Embryonic facial prominence (tissue), 1 donor: Measurements from ENCODE around the gene ZC3H12A.

Source experiments
- DNase-seq: peaks from one replicate; pipeline ENCODE4 v3.0.0-alpha.2; 2016; ENCODE audit errors: extremely low spot score

ZC3H12A gene

DNA sequence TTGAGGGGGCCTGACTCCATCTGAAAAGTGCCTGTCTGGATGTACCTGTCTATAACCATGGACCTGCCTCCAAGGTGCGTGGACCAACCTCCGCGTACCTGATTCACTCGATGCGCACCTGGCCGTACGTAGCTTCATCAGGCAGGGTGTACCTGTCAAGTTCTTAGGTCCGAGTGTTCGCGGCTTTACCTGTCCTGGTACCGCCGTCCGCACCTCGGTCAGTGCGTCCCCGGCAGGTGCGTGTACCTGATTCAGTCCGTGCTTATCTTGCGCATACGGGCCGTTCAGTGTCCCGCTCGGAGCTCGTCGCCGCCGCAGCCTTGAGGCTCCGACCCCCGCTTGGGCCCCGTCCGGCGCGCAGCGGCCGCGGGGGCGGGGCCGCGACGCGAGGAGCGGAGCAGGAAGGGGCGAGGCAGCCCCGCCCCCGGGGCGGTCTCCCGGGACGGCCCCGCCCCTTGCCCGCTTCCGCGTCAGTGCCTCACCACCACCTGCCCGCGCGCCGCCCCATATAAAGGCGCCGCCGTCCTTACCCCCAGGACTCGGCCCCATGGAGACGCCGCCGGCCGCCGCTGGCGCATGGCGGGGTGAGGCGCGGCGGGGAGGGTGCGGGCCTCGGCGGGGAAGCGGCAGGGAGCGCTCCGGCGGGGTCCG is at the start of gene ZC3H12A:
TSS of gene ZC3H12A (plus strand) at position 535 of the 651 bp plus-strand sequence. CDS start 917 bp downstream, outside the sequence.
- DNase-seq: peak; percentile 33

DNA sequence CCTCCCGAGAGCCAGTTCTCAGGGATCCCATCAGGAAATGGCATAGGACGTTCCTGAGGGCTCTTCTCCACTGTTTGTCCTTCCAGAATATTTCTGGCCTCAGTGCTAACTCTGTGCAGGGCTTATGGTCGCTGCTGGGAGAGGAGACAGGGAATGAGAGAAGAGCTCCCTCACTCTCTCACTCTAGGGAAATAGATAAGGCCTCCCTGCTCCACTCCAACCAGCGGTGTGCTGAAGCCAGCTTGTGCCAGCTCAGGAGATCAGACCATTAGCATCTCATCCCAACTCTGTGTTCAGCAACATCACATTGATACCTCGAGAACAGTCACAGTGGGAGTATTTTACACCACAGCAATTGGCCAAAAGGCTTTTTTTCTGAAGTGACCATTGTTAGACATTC is 49.2 kb upstream of the ZC3H12A start:
- no peak for DNase-seq

DNA sequence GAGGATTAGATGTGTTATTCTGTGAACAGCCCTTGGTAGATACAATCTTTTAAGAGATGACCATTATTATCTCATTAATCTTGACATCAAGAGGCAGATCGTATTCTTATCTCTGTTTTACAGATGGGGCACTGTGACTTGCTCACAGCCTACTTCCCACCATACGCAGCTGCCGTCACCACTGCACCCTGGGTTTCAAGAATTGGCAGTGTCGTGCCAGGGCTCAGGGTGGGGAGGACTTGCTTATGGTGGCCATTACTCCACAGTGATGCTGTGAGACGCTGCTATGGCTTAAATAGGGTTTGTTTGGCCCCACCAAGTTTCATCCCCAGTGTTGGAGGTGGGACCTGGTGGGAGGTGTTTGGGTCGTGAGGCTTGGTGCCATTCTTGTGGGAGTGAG is 45.4 kb upstream of the ZC3H12A start:
- DNase-seq: no peak

DNA sequence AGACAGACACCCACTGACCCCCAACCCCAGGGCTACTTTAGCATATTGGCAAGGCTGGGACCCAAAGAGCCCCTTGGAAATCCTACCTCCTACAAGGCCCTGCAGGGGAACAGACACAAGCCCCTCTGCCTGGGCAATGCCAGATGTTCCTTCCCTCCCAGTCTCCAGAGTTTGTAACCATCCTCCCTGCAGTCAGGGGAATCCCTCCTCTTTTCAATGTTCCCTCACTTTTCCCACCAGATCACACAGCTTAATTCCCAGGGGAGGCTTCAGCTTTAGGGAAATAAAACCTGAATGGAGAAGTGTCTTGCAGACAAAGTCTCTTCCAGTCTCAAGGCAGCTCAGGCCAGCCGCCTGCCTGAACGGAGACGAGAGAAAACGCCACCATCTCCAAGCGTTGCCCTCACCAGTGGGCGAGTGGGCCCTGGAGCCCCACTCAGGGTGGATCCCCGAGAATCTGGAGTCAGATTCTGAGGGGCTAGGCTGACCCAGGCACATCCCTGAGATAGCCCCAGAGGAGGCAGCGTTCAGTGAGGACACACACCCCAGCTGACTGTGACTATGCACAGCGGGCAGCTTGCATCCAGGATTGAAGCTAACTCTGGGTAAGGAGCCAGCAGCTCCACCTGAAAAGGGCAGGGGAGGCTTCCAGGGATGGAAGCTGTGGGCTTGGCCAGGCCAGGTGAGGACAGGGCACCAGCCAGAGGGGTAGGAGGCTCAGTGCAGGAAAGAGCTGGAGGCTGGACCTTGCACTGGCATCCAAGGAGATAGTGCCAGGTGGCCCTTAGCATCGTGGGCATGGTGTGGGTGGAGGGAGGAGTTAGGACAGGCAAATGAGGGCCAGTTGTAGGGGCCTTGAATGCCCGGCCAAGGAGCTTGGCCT is 44.0 kb upstream of the ZC3H12A start:
- no peak for DNase-seq

DNA sequence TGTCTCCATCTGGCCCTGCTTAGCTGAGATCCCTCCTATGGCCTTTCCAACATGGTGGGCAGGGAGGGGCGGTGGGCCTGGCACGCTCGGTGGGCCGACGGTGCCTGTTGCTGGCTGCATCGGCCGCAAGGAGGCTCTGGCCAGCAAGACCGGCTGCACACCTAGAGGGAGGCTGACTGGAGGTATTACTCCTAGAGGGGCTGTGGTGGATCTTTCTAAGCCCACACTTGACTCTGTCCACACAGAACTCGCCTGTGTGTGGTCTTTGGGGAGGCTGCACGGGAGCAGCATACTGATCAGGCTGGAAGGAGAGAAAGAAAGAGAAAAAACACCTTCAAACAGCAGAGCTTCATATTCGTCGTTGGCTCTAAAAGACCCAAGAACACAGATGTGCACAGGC is 41.7 kb upstream of the ZC3H12A start:
- no peak for DNase-seq

DNA sequence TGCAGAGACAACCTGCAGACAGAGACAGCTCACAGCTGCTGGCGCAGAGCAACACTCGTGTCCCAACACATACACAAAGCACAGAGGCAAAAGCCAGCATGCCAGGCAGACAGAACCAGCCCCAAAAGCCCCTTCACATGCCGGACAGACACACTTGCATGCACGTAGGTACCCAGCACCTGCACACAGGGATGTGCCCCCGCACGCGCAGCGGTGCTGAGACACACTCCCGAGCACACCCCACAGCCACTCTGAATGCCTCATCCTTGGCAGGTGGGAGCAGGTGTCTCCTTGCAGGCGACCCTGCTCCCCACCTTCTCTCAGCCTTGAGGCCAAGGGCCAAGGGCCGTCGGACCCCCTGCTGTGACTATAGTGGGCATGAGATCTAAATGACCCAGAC is 41.2 kb upstream of the ZC3H12A start:
- no peak for DNase-seq

DNA sequence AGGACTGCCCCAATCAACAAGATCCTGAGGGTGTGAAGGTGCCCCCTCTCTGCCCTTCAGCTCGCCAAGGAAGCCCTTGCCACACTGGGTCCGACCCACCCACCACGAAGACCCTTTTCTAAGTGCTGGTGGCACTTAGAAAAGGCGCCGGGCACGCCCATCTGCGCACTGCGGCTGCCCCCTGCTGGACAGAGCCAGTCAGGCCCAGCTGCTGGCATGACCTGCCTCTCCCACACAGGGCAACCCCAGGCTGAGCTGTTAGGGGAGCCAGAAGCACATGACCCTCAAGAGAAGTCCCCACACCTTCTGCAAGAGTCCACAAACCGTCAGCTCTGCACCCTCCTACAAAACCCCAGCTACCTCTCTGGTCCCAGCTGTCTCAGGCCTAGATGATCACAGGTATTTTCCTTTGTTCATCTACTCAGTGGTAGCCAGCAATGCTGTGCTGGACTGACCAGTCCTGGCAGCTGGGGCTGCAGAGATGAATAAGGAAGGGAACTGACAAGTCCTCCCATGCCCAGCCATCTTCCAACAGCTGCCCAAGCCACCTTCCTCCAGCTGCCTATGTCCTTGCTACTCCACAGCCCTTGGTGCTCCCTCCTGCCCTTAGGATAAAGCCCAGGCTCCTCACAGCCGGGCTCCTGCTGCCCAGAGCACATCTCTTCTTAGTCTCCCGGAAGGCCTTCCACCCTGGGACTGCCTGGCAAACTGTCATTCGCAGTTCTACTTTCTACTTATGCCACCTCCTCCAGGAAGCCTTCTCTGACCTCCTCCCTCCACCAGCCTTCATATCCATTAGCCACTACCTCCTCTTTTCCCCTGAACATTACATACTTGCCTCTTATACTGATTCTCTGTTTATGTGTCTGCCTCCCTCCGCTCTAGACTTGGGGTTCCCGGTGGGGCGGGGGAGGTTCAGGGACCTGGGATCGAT is 39.8 kb upstream of the ZC3H12A start:
- no peak for DNase-seq

DNA sequence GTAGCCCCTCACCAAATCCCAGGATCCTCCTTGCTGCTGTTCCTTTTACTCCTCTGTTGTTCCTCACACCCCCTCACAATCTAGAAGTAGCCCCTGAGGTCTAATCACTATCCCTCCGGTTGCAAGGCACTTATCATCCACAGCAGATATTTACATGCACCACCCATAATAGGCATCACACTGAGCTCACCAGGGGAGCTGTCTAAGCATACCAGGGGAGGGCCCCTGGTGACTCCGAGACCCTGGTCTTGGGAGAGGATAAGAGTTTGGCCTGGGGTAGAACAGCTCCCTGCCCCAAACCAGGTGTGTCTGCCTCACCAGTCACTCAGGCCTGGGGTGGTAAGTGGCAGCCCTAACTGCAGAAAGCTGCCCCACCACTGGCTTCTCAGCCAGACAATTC is 37.3 kb upstream of the ZC3H12A start:
- no peak for DNase-seq

DNA sequence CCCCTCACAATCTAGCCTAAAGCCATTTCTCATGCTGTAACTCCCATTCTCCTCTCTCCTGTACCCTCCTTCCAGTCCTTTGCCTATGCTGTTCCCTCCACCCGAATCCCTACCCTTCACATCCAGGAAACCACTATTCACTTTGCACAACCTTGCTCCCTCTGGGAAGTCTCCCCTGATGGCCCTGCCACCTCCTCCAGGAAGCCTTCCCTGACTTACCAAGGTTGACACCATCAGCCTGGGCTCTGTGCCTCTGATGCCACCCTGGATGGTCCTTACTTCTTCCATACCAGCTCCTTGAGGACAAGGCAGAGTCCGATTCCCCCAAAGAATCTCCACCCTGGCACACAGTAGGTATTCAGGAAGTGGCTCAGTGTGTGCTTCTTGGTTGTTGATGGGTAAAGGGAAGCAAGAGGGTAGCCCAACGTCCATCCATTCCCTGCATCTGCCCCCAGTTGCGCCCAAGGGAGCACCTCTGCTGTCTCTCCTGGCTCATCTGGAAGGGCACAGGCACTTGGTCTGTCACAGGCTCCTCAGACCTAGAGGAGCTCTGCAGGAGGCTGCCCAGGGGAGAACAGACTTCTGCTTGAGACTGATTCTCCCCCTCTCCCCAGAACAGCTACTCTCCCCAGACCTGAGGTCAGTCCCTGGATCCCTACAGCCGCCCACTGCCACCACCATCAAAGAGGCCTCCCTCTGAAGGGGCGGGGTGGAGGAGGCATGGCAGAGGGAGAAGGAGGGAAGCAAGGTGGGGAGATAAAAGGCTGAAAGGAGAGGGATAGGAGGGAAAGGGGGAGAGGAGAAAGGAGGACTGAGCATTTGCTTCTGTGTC is 36.1 kb upstream of the ZC3H12A start:
- no peak for DNase-seq

DNA sequence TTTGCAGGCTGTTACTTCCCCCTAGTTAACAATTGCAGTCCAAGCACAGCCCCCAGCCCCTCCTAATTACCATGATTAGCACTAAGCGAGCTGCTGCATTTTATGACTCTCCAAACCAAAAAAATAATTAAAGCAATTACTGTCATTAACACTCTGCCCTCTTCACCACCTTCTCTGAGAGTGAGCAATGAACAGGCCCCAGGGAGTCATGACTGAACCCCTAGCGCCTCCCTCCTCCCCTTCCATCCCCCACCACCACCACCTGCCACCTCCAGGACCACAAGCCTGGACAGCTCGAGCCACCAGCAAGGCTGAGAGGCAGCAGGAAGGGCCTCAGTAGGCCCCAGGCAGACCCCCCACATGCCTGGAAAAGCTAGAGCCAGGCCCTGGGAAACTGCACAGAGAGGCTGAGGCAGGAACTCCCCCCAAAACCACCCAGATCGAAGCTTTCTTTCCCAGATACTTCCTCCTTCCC is 35.5 kb upstream of the ZC3H12A start:
- no peak for DNase-seq

DNA sequence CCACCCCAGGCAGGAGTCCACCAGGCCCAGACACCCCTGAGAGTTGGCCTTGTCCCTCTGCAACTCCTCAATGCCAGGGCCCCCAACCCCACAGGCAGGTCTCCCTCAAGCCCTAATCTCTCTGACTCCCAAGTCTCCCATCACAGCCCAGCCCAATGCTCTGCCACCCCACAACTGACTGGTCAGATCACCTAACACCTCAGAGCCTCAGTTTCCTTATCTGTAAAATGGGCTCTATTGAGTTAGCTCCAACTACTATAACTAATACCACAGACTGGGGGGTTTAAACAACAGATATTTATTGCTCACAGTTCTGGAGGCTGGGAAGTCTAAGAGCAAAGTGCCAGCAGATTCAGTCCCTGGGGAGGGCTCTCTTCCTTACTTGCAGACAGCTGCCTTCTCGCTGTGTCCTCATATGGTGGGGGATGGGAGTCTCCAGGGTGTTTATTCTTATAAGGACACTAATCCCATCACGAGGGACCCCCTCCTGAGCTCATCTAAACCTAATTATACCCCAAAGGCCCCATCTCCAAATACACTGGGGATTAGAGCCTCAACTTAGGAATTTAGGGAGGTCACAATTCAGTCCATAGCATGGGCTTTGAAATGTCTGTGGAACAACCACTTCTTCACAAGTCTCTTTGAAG is 34.9 kb upstream of the ZC3H12A start:
- DNase-seq: no peak

DNA sequence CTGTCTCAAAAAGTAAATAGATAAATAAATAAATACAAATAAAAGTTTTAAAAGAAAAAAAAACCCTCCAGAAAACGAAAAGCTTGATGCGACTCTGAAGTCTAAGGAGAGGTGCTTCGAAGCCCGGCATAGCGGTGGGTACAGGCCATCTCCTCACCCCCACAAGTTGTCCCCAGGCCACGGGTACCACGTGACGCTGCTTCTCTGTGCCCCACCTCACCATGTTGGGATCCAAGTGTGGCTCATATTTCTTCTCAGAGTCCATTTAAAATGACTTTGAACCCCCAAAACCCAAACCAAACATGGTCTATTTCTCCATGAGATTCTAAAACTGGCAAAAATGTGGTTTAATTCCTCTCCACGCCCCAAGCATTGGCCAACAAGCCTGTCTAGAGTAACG is 32.9 kb upstream of the ZC3H12A start:
- DNase-seq: no peak

DNA sequence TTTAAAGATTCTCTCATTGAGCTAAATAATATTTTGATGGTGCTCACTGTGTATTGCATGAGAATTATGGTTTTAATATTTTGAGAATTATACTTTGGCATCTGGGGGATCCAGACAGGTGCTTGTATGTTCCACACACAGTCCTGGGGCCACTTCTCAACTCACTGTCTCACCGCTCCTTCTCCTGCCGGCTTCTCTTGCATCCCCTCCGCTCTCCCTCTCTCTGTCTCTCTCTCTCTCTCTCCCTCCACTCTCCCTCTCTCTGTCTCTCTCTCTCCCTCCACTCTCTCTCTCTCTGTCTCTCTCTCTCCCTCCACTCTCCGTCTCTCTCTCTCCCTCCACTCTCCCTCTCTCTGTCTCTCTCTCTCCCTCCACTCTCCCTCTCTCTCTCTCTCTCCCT is 32.2 kb upstream of the ZC3H12A start:
- no peak for DNase-seq

DNA sequence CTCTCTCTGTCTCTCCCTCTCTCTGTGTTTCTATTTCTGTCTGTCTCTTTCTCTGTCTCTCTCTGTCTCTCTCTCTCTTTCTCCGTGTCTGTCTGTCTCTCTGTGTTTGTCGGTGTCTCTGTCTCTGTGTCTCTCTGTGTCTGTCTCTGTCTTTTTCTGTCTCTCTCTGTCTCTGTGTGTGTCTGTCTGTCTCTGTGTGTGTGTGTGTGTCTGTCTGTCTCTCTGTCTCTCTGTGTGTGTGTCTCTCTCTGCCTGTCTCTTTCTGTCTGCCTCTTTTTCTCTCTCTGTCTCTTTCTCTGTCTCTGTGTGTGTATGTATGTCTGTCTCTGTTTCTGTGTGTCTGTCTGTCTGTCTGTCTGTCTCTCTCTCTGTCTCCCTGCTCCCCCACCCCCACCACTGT is 31.7 kb upstream of the ZC3H12A start:
- no peak for DNase-seq

DNA sequence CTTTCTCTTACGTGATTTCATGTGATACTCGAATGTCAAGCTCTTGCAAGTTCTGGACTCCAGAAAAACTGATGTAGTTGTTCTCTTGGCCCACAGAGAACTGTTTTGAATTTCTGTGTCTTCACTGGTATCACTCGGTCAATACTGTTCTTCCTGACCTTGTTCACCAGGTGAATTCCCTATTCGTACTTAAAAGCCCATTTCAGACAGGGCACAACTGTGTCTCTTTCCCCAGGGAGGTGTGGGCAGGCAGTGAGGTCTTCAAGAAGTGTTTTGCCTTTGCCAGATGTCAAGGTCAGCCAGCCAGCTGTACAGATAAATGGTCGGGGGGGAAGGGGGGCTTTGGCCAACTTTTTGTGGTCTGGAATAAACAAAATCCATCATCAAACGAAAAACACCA is 27.5 kb upstream of the ZC3H12A start:
- DNase-seq: no peak

DNA sequence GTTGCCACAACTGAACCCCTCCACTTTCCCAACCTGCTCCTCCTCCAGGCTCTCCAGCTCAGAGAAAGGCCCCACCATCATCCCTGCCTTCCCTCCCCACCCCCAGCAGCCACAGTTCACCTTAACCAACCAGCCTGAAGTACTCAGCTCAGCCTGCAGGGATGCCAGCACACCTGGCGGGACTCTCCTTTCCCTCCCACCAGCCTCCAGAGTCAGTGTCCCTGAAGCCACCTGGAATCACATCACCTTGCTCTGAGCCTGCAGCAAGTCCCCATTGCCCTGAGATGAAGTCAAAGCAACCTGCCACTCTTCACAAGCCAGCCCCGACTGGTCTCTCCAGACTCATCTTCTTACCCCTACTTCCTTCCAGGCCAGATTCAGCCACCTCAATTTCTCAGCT is 26.2 kb upstream of the ZC3H12A start:
- DNase-seq: no peak

DNA sequence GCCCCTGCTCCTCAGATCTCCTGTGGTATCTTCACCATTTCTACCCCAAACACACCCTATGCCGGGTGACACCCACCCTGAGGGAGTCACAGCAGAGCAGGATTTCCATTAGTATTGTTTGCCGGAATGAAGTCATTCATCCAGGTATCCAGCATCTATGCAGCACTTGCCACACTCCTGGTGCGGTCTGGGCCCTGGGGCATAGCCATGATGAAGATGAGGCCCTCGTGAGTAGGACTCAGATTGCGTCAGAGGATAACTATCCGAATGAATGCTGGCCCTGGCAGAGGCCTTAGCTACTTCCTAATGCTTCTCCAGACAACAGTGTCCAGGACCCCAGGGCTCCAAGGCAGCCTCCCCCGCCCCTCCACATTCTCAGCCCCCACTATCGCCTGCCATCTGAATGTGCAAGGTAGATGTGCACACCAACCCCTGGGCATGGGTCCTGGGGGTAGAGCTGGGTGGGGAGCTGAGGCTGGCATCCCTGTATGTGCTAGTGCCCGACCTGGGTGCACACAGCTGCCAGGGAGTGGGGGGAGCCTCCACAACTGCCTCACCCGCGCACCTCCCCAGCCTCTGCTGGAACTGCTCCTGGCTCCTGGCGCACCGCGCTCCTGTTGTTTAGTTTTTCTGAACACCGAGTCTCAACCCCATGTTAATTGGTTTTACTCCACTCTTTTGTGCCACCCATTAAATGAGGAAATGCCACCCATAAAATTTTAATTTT is 25.5 kb upstream of the ZC3H12A start:
- DNase-seq: no peak

DNA sequence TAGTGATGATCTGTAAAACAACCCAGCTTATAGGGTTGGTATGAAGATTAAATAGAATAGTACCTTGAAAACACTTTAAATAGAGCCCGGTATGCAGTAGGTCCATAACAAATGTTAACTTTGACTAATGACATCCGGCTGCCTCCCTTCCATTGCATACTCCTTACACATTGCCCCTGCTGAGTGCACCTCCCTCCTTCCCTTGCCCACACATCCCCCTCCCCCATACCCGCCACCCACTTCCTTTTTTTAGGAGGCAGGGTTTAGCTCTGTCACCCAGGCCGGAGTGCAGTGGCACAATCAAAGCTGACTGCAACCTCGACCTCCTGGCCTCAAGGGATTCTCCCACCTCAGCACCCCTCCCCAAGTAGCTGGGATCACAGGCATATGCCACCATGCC is 24.4 kb upstream of the ZC3H12A start:
- no peak for DNase-seq

DNA sequence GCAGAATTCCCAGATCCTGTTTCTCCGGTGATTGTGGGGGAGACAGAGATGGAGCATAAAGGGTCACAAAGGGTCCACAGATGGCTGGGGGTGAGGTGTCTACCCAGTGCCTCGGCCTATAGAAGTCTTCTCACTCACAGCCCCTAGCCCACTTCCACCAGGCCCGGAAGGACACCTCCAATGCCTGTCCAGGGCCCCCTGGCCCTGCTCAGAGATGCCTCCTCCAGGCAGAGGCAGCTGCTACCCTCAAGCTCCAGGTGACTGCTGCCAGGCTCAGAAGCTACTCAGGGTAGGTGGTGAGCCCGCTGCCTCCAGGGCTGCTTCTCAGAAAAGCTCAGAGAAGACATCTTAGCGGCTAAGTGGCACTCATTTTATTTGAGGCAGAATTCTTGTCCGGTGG is 22.0 kb upstream of the ZC3H12A start:
- no peak for DNase-seq

DNA sequence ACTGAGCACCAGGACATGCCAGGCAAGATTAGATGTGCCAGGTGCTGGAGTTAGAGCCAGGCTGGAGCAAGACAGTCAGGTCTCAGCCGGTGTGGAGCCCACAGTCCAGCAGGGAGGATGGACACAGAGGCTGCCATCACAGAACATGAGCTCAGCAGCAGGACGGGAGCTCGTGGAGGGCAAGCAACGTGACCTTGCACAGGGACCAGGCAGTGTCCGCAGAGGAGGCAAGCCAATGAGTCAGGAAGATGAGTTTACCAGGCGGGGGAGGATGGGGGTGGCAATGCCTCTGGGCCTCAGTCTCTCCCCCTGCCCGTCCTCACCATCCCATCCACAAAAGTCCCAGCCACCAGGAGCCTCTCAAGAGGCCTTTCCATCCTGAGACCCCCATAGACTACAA is 20.7 kb upstream of the ZC3H12A start:
- DNase-seq: no peak
